Activated CD8-positive, alpha-beta T cell treated with anti-CD3 and anti-CD28 coated beads for 36 hours (primary cell): ENCODE results near the gene CIAO2A. TPM values are rescaled to one million over a fixed set of nuclear protein-coding genes. Genes with fewer than 3 reads are reported as not detected.

Source experiments
- ATAC-seq: fragments of 200-7000 bp; cut with Tn5 transposase; one replicate; pipeline ENCODE4 v1.10.0; 2021; ENCODE audit warnings: mild to moderate bottlenecking, moderate library complexity
- CTCF ChIA-PET: fragments of 350-600 bp; sonication (Branson Sonifier 250); formaldehyde crosslinking; loops from one replicate; lab custom pipeline; 2021; ENCODE audit warnings: antibody characterized with exemption; lab: Charles Lee
- POLR2A ChIA-PET: fragments of 350-600 bp; sonication (Branson Sonifier 250); formaldehyde crosslinking; loops from one replicate; lab custom pipeline; 2021; ENCODE audit warnings: antibody characterized with exemption; lab: Charles Lee
- DNase-seq: peaks from one replicate; pipeline ENCODE4 v3.0.0-alpha.2; 2020
- H3K27ac Mint-ChIP-seq: one replicate; pipeline ENCODE4 v1.8.0; 2021; ENCODE audit warnings: mild to moderate bottlenecking, mixed read lengths
- H3K27me3 Mint-ChIP-seq: one replicate; pipeline ENCODE4 v1.8.0; 2021; ENCODE audit warnings: mixed read lengths
- H3K36me3 Mint-ChIP-seq: one replicate; pipeline ENCODE4 v1.8.0; 2021; ENCODE audit warnings: low read depth, mixed read lengths
- H3K4me1 Mint-ChIP-seq: one replicate; pipeline ENCODE4 v1.8.0; 2021; ENCODE audit warnings: low read depth, mixed read lengths
- H3K4me3 Mint-ChIP-seq: one replicate; pipeline ENCODE4 v1.8.0; 2021; ENCODE audit warnings: mild to moderate bottlenecking, moderate library complexity, mixed read lengths
- H3K9me3 Mint-ChIP-seq: one replicate; pipeline ENCODE4 v1.8.0; 2021; ENCODE audit warnings: mixed read lengths
- CTCF ChIP-seq: fragments of 200-600 bp; IDR thresholded peaks from one replicate; pipeline ENCODE4 v1.8.0; 2022; ENCODE audit warnings: antibody characterized with exemption, mild to moderate bottlenecking
- intact Hi-C: fragments of 100-400 bp; cut with micrococcal nuclease; formaldehyde crosslinking; loops from one replicate; pipeline ENCODE4 v1.10.0; 2022
- total RNA-seq, 2 experiments: library from RNA; stranded (reverse); gene quantifications; one replicate each; pipeline ENCODE4 v1.2.3, GENCODE V29; 2021

Gene CIAO2A
- total RNA-seq, 2 experiments from 2014 or later = 88.3 to 99.4 TPM

GRCh38 chr15:64045101-64045435 lies 48.6 kb downstream of the CIAO2A start:
- Mint-ChIP-seq H3K9me3 (no peaks in the 10 kb centered on the region), H3K36me3 (no peaks in the 10 kb centered on the region), H3K27ac (no peak overlapping the region), H3K4me1 (peaks cover 5% of the 10 kb centered on the region), H3K4me3 (peak overlapping the region; percentile 53), H3K27me3 (peaks cover 11% of the 10 kb centered on the region)
- ChIA-PET POLR2A (interaction anchor here (0.8 kb wide), 1 partner anchor 35 kb away, joined by 3 read pairs; no protein-coding TSS in a partner anchor), CTCF (interaction anchor here (0.7 to 4.5 kb wide), 18 partner anchors 10 to 473 kb away, joined by 3 to 73 read pairs (median 5); no protein-coding TSS in a partner anchor)
- ATAC-seq (no peak), DNase-seq (no peak)
- intact Hi-C loops = loop anchor here (10.0 kb wide), 2 partner anchors 100 to 220 kb away; no protein-coding TSS in a partner anchor
- TF ChIP-seq CTCF = no peak

- H3K4me1 Mint-ChIP-seq = peaks cover 5% of the 10 kb centered on the region
- H3K27me3 Mint-ChIP-seq = peaks cover 11% of the 10 kb centered on the region
- no peak overlapping the region for H3K27ac Mint-ChIP-seq
- ChIA-PET POLR2A (interaction anchor here (0.8 kb wide), 1 partner anchor 35 kb away, joined by 3 read pairs; no protein-coding TSS in a partner anchor), CTCF (interaction anchor here (0.7 to 4.5 kb wide), 10 partner anchors 9 to 292 kb away, joined by 3 to 73 read pairs (median 12); no protein-coding TSS in a partner anchor)
- no peak for TF ChIP-seq CTCF
- intact Hi-C loops = loop anchor here (10.0 kb wide), 2 partner anchors 100 to 220 kb away; no protein-coding TSS in a partner anchor
- H3K4me3 Mint-ChIP-seq = peak overlapping the region; percentile 53
- H3K9me3 Mint-ChIP-seq = no peaks in the 10 kb centered on the region
- no peak for DNase-seq
- ATAC-seq = no peak
- H3K36me3 Mint-ChIP-seq = no peaks in the 10 kb centered on the region
Measured at GRCh38 chr15:64044300-64045100, 49.1 kb downstream of the CIAO2A start.

GRCh38 chr15:64038878-64039610 lies 54.6 kb downstream of the CIAO2A start:
- ATAC-seq (no peak), DNase-seq (no peak)
- no peak for TF ChIP-seq CTCF
- peaks cover 1% of the 10 kb centered on the region for H3K27me3 Mint-ChIP-seq
- no peak overlapping the region for H3K4me3 Mint-ChIP-seq
- CTCF ChIA-PET = interaction anchor here (0.8 to 1.4 kb wide), 2 partner anchors 93 to 287 kb away, joined by 3 to 4 read pairs; no protein-coding TSS in a partner anchor
- no peaks in the 10 kb centered on the region for H3K9me3 Mint-ChIP-seq
- H3K4me1 Mint-ChIP-seq = no peaks in the 10 kb centered on the region
- H3K27ac Mint-ChIP-seq = no peak overlapping the region
- intact Hi-C loops = no loop called here
- no peaks in the 10 kb centered on the region for H3K36me3 Mint-ChIP-seq
- POLR2A ChIA-PET = no interaction called here

DNA sequence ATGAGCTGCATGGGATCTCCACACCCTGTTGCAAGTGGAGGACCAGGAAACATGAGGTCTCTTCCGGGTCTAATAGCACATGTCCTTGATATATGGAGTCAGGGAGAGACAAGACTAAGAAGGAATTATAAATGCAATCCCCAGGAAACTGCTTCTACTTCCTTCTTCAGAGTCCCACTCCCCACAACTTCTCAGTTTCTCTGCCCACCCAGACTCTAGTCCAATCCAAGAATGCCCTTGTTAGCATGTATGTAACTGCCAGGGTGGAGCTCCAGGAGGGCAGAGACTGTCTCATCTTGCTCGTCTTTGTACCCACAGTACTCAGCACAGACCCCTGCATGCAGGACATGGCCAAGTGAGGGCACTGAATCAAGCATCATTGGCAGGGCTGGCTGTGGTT lies 55.7 kb downstream of the CIAO2A start:
- no peak overlapping the region for H3K27ac Mint-ChIP-seq
- CTCF ChIA-PET = no interaction called here
- H3K4me3 Mint-ChIP-seq = no peak overlapping the region

More for the DNA sequence above, 55.7 kb downstream of the CIAO2A start:
- intact Hi-C loops = no loop called here
- no peaks in the 10 kb centered on the region for H3K9me3 Mint-ChIP-seq
- POLR2A ChIA-PET = interaction anchor here (1.0 kb wide), 1 partner anchor 187 kb away, joined by 3 read pairs; no protein-coding TSS in a partner anchor
- ATAC-seq (no peak), DNase-seq (no peak)
- TF ChIP-seq CTCF = no peak
- no peaks in the 10 kb centered on the region for H3K27me3 Mint-ChIP-seq
- H3K36me3 Mint-ChIP-seq = no peaks in the 10 kb centered on the region
- peaks cover 2% of the 10 kb centered on the region for H3K4me1 Mint-ChIP-seq
